ENCODE data around the gene DPH3.

Gene DPH3

DNA sequence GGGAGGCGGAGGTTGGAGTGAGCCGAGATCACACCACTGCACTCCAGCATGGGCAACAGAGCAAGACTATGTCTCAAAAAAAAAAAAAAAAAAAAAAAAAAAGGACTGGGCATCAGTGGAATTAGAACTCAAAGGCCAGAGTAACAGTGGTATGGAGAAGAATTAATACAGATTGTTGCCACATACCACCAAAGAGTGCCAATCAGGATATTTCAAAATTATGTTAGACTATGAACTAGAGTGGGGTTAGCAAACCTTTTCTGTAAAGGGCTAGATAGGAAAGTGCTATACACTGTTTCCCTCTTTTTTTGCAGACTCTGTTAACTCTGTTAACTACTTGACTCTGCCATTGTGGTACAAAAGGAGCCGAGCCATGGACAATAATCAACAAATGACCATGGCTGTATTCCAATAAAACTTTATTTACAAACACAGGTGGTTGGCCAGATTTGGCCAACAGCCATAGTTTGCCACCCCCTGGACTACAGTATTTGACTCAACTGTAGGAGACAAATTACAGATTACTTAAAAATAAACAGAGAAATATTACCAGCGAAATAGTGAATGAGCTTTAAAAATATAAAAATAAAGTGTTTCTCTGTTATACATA lies 28.6 kb downstream of the DPH3 start:
- no peak for FAIRE-seq
- no peak for DNase-seq (ENCODE audit: low spot score)

DNA sequence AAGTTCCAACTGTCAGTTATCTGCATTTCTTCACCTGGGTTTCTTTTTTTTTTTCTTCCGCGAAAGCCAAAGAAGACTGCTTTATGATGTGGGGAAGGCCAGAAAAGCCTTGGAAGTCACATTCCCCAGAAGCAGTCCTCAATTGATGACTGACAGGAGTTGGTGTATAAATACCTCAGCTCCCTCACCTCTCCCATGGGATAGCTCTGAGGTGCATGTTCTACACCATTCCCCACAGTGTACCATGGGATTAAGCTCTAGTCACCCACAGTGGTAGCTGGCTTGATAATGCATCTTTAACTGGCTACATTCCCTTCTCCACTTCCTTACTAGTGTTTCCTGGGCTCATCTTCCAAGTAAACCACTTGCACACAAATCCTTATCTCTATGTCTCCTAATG lies 30.5 kb downstream of the DPH3 start:
- FAIRE-seq, result no peak
- DNase-seq (ENCODE audit: low spot score), result no peak

DNA sequence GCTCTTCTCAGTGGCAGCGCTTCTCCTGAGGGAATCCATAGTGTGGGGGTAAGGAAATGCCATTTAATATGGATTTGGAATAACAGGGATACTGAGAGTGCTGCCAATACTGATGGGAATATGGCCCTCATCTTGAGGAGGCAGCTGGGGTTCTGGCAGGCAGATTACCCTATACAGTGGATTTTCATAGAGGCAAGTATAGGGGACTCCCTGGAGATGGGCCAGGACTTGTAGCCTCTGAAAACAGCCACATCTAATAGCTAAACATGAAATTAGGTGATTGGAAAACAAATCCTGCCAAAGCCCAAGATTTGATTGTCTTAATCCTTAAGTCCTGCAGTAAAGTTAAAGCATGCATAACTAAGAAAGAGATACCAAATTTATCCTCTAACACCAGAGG lies 30.9 kb downstream of the DPH3 start:
- DNase-seq (ENCODE audit: low spot score) (no peak), FAIRE-seq (no peak)

DNA sequence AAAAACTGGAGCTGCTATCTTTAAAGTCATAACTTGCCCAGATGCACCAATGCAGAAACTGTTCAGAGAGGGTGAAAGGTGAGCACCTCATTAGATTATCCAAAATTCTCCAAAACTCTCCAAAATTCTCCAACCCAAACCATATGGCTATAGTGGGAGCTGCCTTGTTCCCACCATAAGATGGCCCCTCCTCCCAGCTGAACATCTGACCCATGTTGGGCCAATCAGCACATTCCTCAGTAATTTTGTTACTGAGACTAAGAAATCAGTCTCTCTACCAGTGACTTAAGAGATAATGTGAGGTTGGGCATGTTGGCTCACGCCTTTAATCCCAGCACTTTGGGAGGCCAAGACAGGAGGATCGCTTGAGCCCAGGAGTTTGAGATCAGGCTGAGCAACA lies 32.8 kb downstream of the DPH3 start:
- DNase-seq (ENCODE audit: low spot score) (no peak), FAIRE-seq (no peak)

DNA sequence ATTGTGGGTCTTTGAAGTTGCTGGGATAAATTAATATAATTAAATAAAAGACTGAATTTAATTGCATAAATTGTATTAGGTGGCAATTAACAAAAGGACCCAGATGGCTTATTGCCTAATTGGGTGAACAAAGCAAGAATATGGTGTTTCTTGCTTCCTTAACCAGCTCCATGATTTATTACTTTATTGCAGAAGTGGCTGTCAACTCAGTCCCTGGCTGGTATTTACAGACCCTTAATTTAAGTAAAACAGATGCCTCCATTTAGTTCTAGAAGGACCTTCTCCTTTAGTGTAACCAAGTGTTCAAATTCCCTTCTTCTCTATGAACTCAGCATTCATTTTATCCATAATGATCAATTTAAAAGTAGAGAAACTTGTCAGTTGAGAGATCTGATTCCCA lies 35.1 kb downstream of the DPH3 start:
- FAIRE-seq (no peak), DNase-seq (ENCODE audit: low spot score) (no peak)

DNA sequence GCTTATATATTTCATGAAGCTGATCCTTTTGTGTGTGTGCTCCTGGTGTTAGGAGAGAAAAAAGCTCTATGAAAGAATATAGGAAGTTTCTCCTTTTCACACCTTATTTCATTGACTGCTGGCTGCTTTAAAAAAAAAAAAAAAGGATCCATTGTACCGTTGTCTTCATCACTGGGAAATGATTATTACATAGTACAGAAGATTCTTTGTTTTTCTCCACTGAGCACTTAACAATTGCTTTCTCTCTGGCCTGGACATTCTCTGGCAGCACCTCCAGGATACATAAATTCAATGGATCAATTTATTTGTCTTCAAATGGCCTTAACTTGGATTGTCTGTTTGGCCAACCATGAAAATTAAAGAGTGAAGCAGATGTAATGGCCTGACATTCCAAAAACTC lies 37.2 kb downstream of the DPH3 start:
- no peak for DNase-seq (ENCODE audit: low spot score)
- no peak for FAIRE-seq

DNA sequence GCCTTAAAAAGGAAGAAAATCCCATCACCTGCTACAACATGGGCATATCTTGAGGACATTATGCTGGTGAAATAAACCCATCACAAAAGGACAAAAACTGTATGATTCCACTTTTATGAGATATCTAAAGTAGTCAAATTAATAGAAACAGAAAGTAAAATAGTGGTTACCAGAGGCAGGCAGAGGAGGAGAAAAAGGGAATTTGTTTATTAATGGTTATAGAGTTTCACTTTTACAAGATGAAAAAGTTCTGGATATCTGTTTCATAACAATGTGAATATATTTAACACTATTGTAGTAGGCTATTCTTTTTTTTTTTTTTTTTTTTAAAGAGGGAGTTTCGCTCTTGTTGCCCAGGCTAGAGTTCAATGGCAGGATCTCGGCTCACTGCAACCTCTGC lies 40.4 kb downstream of the DPH3 start:
- FAIRE-seq, result no peak
- DNase-seq (ENCODE audit: low spot score), result no peak

DNA sequence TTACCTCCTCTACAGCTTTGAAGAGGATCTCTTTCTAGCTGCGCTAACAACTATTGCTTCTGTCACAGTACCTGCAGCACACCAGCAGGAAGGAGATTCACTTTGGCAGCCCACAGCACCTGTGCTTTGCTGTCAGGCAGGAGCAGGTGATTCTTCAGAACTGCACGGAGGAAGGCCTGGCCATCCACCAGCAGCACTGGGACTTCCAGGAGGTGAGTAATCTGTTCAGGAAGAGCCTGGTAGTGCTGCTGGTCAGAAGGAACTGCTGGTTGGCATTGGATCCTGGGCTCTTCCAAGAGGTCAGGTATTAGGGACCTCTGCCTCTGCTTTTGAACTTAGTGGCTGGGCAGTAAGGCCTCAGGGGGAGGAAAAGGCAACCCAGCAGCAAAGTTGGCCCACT lies 42.2 kb downstream of the DPH3 start:
- no peak for FAIRE-seq
- no peak for DNase-seq (ENCODE audit: low spot score)

DNA sequence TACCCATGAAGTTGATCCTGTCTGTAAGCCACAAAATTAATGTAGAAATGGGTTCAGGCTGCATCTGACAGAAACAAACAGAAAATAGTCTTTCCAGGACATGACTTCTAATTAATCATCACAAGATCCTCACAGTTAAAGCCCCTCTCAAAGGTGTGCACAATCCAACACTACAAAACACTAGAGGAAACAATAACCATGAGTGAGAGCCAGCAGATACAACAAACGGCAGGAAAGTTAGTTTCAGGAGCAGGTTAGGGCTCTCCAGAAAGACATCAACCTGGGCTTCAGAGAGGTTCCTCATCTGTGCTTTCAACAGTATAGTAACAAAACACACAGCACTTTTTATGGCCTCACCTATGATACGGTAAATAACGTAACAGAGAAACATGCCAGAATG lies 42.8 kb downstream of the DPH3 start:
- FAIRE-seq, result no peak

DNA sequence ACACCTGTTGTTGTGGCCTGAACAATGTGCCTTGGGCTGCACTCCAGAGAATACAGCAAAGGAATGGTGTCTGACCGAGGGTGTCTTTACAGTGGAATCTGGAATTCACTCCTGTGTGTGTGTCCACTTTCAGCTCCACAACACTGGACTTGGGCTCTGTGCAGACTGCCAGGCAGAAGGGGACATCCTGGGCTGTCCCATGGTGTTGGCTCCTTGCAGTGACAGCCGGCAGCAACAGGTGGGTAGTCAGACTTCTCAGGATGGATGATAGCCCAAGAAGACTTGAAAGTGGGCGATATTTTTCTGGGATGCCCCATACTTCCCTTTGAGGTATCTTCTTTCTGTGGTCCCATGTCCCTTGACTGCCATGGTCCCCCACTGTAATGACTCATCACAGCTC lies 45.0 kb downstream of the DPH3 start:
- DNase-seq (ENCODE audit: low spot score) (no peak), FAIRE-seq (no peak)

More for the DNA sequence above, 42.8 kb downstream of the DPH3 start:
- no peak for DNase-seq (ENCODE audit: low spot score)

DNA sequence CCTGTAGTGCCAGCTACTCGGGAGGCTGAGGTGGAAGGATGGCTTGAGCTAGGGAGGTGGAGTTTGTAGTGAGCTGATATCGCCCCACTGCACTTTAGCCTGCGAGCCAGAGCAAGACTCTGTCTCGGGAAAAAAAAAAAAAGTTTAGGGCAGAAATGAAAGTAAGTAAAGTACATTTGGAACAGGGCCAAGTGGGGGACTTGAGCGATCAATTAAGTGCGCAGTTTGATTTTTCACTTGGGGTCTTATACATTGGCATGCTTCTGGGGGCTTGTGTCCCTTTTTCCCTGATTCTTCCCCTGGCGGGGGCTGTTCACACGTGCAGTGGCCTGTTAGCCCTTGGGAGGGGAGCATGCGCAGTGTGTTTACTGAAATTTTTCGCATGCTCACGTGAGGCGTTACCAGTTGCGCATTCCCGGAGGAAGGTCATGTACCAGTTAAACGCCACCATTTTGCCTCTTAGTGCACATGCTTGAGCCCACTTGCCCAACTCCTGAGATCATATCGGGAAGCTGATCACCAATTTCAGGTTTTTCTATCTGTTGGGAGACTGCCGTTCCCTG lies 48.3 kb downstream of the DPH3 start:
- FAIRE-seq (no peak), DNase-seq (ENCODE audit: low spot score) (no peak)

DNA sequence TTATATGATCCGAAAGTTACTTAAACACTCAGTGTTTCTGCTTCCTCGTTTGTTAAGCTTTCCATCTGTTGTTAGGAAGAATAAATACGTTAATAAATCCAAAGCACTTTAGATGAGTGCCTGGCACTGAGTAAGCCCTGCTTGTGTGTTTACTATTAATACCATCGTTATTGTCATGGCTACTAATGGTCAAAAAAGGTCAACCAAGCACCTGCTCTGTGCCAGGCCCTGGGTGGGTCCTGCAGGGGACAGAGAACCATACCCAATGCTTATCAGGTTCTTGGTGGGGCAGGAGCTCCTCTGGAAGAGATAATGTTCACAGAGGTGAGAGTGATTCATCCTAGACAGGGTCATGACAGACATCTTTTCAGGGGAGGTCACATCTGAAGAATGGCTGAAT lies 50.4 kb downstream of the DPH3 start:
- DNase-seq (ENCODE audit: low spot score) (no peak), FAIRE-seq (no peak)

DNA sequence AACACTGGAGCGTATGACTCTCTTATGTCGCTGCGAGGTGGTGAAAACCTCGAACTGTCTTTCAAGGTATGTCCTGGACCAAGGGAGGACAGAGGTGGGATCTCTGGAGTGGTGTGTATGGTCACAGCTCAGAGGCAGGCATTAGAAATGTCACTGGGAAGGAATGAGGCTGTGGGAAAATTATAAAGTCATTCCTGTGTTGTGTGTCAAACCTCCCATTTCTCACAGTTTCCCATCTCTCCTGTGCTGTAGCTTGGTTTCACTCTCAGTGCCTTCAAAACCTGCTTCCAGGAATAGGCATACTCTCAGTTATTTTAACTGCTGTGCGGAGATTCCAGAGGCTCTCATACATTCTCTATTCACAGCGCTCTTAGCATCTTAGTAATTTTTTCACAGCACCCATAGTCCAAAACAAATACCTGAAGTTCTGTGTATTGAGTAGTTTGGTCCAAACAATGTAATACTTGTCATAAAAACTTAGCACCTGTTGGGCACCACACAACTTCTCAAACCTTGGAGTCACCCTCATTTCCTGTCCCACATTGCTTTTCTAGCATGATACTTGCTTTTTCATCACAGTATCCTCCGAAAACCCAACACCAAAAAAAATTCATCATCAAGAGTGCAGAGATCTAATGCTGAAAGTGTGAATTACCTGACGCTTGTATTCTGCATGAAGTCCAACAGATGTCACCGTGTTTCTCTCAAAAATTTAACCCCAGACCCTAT lies 53.4 kb downstream of the DPH3 start:
- FAIRE-seq (no peak), DNase-seq (ENCODE audit: low spot score) (no peak)

All from RCC 7860 (cell line).